BLaER1 treated with 17β-estradiol and CSF1 and Interleukin-3, amounts not matched to agents 10 nM and 100 nM (cell line): ENCODE measurements around the gene NAV2.
"Not testable (repeated sequence)": the region's sequence is repeated elsewhere in the genome, so short reads cannot be mapped to it uniquely, and the experiment has no call there.

Experiments used
- H3K27ac ChIP-seq, 11 experiments: shearing (Covaris generic); formaldehyde crosslinking; 2 replicates each; pipeline ENCODE4 v1.8.1; 2022
- H3K27me3 ChIP-seq, 11 experiments: shearing (Covaris generic); formaldehyde crosslinking; 2 replicates each; pipeline ENCODE4 v1.8.1; 2022
- H3K36me3 ChIP-seq, 11 experiments: shearing (Covaris generic); formaldehyde crosslinking; 2 replicates each; pipeline ENCODE4 v1.8.1; 2022
- H3K4me1 ChIP-seq, 10 experiments: shearing (Covaris generic); formaldehyde crosslinking; 2 replicates each; pipeline ENCODE4 v1.8.1; 2022
- H3K4me2 ChIP-seq, 11 experiments: shearing (Covaris generic); formaldehyde crosslinking; 2 replicates each; pipeline ENCODE4 v1.8.1; 2022
- H3K4me3 ChIP-seq, 10 experiments: shearing (Covaris generic); formaldehyde crosslinking; 2 replicates each; pipeline ENCODE4 v1.8.1; 2022
- H3K9ac ChIP-seq, 11 experiments: shearing (Covaris generic); formaldehyde crosslinking; 2 replicates each; pipeline ENCODE4 v1.8.1; 2022
- H3K9me3 ChIP-seq, 11 experiments: shearing (Covaris generic); formaldehyde crosslinking; replicated peaks in 1 of 11; 2 replicates each; pipeline ENCODE4 v1.8.1; 2022
- H4K20me1 ChIP-seq, 11 experiments: shearing (Covaris generic); formaldehyde crosslinking; 2 replicates each; pipeline ENCODE4 v1.8.1; 2022
- Cebpa-rat ChIP-seq, 11 experiments: shearing (Covaris generic); IDR thresholded peaks; 2 replicates each; pipeline ENCODE4 v1.8.1; 2022

Gene NAV2

DNA sequence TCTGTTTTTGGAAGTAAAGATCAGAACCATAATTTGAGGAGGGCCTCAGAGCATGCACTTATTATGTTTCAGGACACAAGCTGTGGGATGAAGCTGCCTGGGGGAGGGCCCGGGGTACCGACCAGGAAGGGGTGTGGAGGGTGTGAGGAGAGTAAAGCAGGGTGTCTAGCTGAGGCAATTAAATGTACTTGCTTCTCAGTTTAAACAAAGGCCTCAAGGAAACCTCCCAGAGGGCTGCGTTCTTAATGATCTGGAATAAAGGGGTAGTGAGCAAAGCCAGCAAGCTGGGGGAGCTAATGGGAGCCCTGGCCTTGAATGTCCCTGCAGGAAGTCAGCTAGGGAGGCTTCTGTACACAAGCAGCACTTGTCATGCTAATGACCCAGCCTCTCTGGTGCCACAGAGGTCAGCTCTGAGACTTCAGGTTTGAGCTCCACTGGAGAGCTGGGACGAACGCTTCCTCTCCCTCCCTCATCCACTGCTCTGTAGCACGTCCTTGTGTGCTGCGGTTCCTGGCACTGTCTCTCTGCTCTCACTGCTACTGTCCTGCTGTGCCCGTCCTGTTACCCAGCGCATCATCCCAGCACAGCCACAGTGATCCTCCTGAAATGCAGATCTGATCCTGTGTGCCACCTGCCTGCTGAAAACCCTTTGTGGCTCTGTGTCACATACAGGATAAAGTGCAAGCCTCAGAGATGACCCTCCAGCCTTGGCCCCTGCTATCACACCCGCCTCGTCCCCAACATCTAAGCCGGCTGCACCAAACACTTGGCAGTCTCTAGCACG is 287.9 kb downstream of the NAV2 start:
- H3K27ac ChIP-seq = no peak overlapping the region
- no peaks in the 10 kb centered on the region for H3K27me3 ChIP-seq
- no peaks in the 10 kb centered on the region for H3K36me3 ChIP-seq
- no peaks in the 10 kb centered on the region for H3K9me3 ChIP-seq
- no peak overlapping the region for H3K4me3 ChIP-seq
- TF ChIP-seq Cebpa-rat (IDR thresholded peaks at IDR 0.05) = no peak
- H4K20me1 ChIP-seq = no peaks in the 10 kb centered on the region
- peaks cover 0 to 20% (median 9%) of the 10 kb centered on the region in 10 experiments; a peak in 10 of 20 replicates for H3K4me1 ChIP-seq
- H3K9ac ChIP-seq = no peak overlapping the region
- H3K4me2 ChIP-seq = peak overlapping the region in 7 of 11 experiments; percentile 8 to 36 (median 18); a peak in 8 of 22 replicates

DNA sequence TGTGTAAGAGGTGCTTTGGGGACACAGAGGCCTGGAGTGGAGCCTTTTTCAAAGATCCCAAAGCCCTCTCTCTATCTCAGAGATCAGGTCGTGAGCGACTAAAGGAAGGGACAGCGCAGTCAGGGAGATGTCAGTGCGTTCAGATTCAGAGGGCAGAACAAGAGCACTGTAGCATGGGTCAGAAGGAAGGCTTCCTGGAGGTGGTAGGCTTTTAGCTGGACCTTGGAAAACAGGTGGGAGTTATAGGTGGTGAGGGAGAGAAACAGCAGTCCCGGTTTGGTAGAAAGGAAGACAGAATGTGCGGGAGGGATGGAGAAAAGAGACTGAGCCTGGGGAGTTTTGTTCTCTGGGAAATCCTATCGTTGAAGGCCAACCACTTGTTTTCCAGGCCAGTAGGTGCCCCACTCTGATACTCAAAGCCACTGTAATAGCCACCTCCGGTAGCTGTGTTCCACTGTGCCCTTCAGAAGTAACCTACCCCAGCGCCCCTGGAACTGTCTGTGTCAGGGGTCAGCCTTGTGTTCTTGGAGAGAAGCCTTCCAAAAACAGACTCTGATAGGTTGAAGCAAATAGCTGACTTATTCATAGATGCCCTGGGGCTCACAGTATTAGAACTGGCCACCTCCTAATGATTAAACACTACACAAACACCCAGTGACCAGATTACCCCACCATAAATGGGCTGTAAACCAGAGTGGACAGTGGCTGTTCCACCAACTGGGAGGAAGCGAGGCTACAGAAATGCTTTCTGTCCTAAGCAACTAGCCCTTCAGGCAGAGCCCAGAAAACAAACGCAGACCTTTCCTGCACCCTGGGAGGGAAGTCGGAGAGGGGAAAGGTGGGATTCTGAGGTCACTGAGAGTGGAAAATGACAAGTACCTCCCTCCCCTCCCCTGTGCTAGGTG is 289.9 kb downstream of the NAV2 start:
- no peaks in the 10 kb centered on the region for H3K36me3 ChIP-seq
- H3K4me3 ChIP-seq = no peak overlapping the region
- H3K9ac ChIP-seq = no peak overlapping the region
- H3K9me3 ChIP-seq = no peaks in the 10 kb centered on the region
- H4K20me1 ChIP-seq = no peaks in the 10 kb centered on the region
- no peak overlapping the region for H3K27ac ChIP-seq
- H3K4me1 ChIP-seq = peaks cover 0 to 28% (median 10%) of the 10 kb centered on the region in 10 experiments; a peak in 11 of 20 replicates
- H3K4me2 ChIP-seq = peak overlapping the region in 2 of 11 experiments; percentile 10 to 23; a peak in 1 of 22 replicates
- TF ChIP-seq Cebpa-rat (IDR thresholded peaks at IDR 0.05) = no peak
- no peaks in the 10 kb centered on the region for H3K27me3 ChIP-seq

DNA sequence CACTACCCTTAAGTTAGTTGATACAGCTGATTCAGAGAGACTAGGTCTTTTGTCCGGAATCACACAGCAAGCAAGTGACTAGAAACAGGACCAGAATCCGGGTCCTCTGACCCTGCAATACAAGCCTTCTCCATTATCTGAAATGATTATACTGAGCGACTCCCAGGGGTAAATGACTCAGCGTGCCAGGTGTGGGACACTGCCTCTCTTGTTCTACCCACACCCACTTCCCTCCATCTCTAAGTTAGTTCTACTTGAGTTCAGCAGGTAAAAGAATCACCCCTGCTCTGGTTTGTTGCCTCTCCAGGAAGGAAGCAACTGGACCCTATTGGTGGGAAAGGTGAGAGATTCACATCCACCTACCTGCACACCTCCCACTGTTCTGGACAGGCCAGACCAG is 290.7 kb downstream of the NAV2 start:
- Histone ChIP-seq H3K4me2 (peak overlapping the region in 4 of 11 experiments; percentile 10 to 24 (median 16); a peak in 6 of 22 replicates), H3K4me1 (peaks cover 3 to 36% (median 16%) of the 10 kb centered on the region in 10 experiments; a peak in 16 of 20 replicates), H3K9me3 (no peaks in the 10 kb centered on the region), H3K4me3 (no peak overlapping the region), H3K9ac (no peak overlapping the region), H4K20me1 (no peaks in the 10 kb centered on the region), H3K36me3 (no peaks in the 10 kb centered on the region), H3K27me3 (no peaks in the 10 kb centered on the region), H3K27ac (no peak overlapping the region)
- no peak for TF ChIP-seq Cebpa-rat (IDR thresholded peaks at IDR 0.05)

DNA sequence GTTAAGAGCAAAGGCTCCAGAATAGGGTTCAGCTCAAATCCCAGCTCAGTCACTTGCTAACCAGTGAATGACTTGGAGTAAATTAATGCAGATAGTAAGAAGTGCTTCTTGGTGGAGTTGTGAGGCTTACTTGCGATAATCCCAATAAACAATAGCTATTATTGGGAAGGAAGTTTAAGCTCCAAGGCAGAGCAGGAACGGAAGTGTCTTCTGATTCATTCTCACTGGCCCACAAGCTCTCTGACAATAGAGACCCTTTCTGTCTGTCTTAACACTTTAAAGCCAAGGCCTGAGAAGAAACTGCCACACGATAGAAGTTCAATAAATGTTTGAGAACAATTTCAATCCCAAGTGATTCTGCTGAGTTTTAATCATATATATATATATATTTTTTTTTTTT is 292.2 kb downstream of the NAV2 start:
- no peak overlapping the region for H3K4me2 ChIP-seq
- no peak for TF ChIP-seq Cebpa-rat (IDR thresholded peaks at IDR 0.05)
- H3K9me3 ChIP-seq = no peaks in the 10 kb centered on the region
- no peaks in the 10 kb centered on the region for H4K20me1 ChIP-seq
- no peaks in the 10 kb centered on the region for H3K36me3 ChIP-seq
- no peak overlapping the region for H3K9ac ChIP-seq
- no peak overlapping the region for H3K27ac ChIP-seq
- H3K4me3 ChIP-seq = no peak overlapping the region
- no peaks in the 10 kb centered on the region for H3K27me3 ChIP-seq
- peaks cover 10 to 51% (median 29%) of the 10 kb centered on the region in 10 experiments; a peak in 18 of 20 replicates for H3K4me1 ChIP-seq

DNA sequence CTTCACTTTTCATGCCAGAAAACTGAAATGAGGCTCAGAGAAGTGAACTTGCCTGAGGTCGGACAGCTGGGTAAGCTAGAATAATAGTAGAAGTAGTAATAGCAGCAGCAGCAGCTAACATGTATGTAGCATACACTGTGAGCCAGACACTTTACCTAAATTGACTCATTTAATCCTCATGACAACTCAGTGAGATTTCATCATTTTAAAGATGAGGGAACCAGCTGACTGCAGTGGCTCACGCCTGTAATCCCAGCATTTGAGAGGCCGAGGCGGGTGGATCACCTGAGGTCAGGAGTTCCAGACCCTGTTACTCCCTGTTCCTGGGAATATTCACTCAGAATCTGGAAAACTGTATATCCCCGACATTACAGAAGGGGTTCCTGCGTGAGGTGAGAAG is 293.1 kb downstream of the NAV2 start:
- no peak overlapping the region for H3K4me2 ChIP-seq
- no peaks in the 10 kb centered on the region for H3K27me3 ChIP-seq
- H3K27ac ChIP-seq = no peak overlapping the region
- no peaks in the 10 kb centered on the region for H3K36me3 ChIP-seq
- H3K9ac ChIP-seq = no peak overlapping the region
- H3K4me1 ChIP-seq = peaks cover 10 to 46% (median 24%) of the 10 kb centered on the region in 10 experiments; a peak in 18 of 20 replicates
- TF ChIP-seq Cebpa-rat (IDR thresholded peaks at IDR 0.05) = no peak
- no peaks in the 10 kb centered on the region for H4K20me1 ChIP-seq
- no peak overlapping the region for H3K4me3 ChIP-seq
- no peaks in the 10 kb centered on the region for H3K9me3 ChIP-seq

DNA sequence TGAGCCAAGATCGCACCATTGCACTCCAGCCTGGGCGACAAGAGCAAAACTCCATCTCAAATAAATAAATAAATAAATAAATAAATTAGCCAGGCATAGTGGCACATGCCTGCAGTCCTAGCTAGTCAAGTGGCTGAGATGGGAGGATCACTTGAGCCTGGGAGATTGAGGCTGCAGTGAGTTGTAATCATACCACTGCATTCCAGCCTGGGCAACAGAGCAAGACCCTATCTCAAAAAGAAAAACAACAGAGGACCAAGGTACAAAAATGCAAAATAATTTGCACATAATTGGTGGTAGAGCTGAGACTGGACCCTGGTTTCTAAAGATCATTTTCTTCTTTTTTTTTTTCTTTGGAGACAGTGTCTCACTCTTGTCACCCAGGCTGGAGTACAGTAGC is 294.0 kb downstream of the NAV2 start:
- H4K20me1 ChIP-seq, H3K36me3 ChIP-seq, H3K4me3 ChIP-seq, H3K27ac ChIP-seq, H3K9me3 ChIP-seq, H3K27me3 ChIP-seq, H3K9ac ChIP-seq: not testable (repeated sequence)
- H3K4me2 ChIP-seq = peak overlapping the region in 2 of 11 experiments; percentile 68 to 73; a peak in 3 of 22 replicates
- peaks cover 10 to 43% (median 21%) of the 10 kb centered on the region in 10 experiments; a peak in 18 of 20 replicates for H3K4me1 ChIP-seq

DNA sequence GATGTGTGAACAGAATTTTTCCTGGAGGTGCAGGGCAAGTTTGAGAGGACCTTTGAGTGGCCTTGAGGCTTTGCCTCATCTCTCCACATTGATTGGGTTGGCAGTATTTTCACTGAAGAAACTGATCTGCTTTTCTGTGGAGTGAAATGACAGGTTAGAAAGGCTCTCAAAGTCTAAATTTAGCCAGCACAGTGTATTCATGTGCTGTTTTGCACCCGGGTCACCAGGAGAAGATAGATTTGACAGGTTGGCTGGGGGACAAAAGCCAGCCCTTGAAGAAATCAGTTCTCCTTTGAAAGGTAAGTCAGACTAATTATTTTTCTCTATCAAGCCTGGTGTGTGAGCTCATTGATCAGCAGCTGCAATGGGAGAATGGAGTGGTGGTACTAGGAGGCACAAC is 294.7 kb downstream of the NAV2 start:
- Histone ChIP-seq H3K27ac (no peak overlapping the region), H3K4me3 (no peak overlapping the region), H4K20me1 (no peaks in the 10 kb centered on the region), H3K27me3 (no peaks in the 10 kb centered on the region), H3K4me1 (peaks cover 10 to 43% (median 21%) of the 10 kb centered on the region in 10 experiments; a peak in 18 of 20 replicates), H3K4me2 (peak overlapping the region in 6 of 11 experiments; percentile 42 to 73 (median 66); a peak in 10 of 22 replicates), H3K9me3 (no peaks in the 10 kb centered on the region), H3K36me3 (no peaks in the 10 kb centered on the region), H3K9ac (no peak overlapping the region)
- TF ChIP-seq Cebpa-rat (IDR thresholded peaks at IDR 0.05) = no peak

DNA sequence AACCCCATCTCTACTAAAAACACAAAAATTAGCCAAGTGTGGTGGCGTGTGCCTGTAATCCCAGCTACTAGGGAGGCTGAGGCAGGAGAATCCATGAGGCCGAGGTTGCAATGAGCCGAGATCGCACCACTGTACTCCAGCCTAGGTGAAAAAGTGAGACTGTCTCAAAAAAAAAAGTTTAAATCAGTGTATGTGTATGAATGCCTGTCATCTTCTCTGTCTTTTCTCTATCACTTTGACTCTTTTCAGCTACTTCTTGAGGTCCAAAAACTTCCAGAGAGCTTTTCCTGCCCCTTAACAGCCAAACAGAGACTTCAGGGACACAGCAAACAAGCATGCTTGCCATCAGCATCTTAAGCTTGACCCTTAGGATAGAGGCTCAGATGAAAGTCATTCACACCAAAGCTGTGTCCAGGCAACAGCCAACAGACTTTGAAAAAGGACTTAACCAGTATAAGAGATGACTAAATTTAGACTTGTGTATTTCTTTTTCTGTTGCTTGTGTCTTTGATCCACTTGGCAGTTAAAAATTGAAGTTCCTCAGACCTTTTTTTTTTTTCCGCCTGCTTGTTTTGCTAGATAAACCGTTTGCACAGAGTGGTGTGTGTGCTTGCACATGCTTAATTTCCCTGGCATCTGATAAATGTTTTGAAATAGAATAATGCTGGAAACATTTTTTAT is 295.7 kb downstream of the NAV2 start:
- Histone ChIP-seq H3K27ac (peak overlapping the region in 1 of 11 experiments; percentile 5; a peak in 2 of 22 replicates), H3K4me2 (peak overlapping the region; percentile 23 to 73 (median 47); a peak in 21 of 22 replicates), H3K9ac (0 out of 22 replicates have a peak overlapping the region, but pooled peaks of 2 of the 11 experiments have one; percentile 9 to 23), H4K20me1 (no peaks in the 10 kb centered on the region), H3K9me3 (no peaks in the 10 kb centered on the region), H3K4me3 (no peak overlapping the region), H3K36me3 (no peaks in the 10 kb centered on the region), H3K27me3 (no peaks in the 10 kb centered on the region), H3K4me1 (peaks cover 10 to 39% (median 21%) of the 10 kb centered on the region in 10 experiments; a peak in 18 of 20 replicates)
- TF ChIP-seq Cebpa-rat (IDR thresholded peaks at IDR 0.05) = no peak
